GM19395 (cell line): Measurements from ENCODE around the gene TSSK1B.
"Not testable (repeated sequence)": the region's sequence is repeated elsewhere in the genome, so short reads cannot be mapped to it uniquely, and the experiment has no call there.

Experiments
- ATAC-seq: cut with Tn5 transposase; IDR thresholded peaks from one replicate; pipeline ENCODE4 v1.9.1; 2021; ENCODE audit warnings: mild to moderate bottlenecking, moderate library complexity; ENCODE audit not compliant: unreplicated experiment

TSSK1B gene, protein sequence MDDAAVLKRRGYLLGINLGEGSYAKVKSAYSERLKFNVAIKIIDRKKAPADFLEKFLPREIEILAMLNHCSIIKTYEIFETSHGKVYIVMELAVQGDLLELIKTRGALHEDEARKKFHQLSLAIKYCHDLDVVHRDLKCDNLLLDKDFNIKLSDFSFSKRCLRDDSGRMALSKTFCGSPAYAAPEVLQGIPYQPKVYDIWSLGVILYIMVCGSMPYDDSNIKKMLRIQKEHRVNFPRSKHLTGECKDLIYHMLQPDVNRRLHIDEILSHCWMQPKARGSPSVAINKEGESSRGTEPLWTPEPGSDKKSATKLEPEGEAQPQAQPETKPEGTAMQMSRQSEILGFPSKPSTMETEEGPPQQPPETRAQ

DNA sequence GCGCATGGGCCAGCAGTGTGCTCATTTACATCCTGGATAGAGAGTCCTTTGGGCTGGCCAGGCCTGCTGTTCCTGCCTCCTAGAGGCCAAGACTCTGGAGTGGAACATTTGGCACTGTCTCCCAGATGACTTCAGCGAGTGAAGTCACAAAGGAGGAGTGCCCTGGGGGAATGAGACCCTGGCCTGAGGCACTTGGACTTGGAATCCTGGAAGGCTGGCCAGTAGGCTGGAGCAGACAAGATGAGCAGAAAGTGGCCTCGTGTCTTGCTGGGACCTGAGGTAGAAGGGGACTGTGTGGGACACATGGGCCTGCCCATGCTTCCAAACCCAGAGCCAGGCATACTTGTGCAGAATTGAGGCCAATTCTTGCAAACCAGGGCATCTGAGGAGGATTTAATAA, at the start of gene TSSK1B:
Gene TSSK1B (minus strand): TSS at position 101 of the 400 bp plus-strand sequence. CDS start 150 bp downstream, outside the sequence.
- ATAC-seq = no peak

DNA sequence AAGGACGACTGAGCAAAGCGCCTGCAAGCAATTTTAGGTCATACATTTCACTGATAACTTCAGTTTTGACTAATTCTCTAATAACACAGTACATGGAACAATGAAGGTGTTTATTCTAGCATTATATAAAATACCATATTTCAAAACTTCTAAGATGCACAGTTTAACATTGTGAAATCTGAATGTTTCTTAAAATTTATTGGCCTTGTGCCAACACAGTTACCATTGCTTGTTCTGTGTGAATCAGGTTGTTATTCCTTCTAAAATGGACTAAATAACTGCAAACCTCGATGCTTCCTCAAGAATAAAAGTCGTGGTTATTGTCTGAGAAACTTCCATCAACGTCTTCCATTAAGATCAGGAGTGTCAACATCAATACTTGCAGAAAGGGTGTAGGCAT, 45.5 kb upstream of the TSSK1B start:
- no peak for ATAC-seq

DNA sequence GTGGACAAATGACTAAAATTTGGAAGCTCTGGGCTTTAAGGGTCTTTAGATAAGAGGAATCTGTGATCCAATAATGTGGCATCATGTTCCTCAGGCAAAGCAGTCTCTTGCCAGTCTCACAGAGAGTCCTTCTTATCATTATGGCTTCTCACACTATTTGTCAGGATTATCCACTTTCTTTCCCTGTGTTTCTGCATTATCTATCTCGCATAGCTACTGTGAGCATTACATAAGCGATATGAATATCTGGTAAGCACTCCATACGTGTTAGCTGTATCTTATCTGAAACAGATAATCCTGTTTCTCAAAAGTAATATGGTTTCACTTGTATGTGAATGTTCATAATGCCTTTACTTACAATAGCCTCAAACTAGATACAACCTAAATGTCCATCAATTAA, 43.9 kb upstream of the TSSK1B start:
- ATAC-seq = no peak

DNA sequence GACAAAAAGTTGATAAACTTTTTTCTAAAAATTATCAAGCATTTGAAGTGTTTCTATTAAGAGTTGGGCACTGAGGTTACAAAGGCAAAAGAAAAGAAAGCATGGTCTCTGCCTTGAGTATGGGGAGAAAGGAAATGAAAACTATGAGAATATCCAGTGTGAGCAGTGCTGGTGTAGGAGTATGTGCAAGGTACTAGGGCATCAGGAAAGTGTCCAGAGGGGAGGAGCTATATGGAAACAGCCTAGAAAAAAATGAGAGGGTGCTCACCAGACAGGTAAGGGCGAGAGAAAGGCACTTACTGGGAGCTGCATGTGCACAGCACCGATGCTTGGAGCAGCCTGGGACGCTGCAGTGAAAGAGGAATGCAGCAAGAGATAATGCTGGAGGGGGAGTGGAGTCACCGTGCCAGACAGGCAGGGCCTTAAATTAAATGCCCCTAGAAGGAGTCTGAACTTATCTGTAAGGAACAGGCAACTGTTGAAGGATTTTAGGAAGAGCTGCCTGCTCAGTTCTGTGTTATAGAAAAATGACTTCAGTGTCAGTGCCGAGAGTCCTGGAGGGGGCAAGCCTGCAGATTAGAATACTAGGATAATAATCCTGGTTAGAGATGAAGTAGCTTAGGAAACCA, 39.4 kb upstream of the TSSK1B start:
- no peak for ATAC-seq

DNA sequence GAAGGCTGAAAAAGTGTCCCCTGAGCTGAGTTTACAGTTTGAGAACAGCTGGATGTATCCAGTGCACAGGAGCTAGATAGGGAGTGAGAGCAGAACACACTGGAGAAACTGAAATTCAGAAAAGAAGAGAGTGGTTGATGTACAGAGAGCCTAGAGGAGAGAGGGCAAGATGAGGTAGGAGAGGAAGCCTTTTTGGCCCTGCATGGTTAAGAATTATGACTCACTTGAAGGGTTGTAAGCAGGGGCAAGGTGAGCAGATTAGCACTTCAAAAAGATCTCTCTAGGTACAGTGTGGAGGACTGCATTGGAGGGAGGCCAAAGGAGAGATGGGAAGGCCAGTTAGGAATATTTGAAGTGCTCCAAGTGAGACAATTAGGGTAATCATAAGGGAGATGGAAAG, 28.2 kb upstream of the TSSK1B start:
- ATAC-seq = no peak

DNA sequence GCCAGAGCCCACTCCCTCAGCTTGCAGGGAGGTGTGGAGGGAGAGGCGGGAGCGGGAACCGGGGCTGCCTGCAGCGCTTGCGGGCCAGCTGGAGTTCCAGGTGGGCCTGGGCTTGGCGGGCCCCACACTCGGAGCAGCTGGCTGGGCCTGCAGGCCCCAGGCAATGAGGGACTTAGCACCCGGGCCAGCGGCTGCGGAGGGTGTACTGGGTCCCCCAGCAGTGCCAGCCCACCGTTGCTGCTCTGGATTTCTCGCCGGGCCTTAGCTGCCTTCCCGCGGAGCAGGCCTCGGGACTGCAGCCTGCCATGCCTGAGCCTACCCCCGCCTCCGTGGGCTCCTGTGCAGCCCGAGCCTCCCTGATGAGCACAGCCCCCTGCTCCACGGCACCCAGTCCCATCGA, 22.3 kb upstream of the TSSK1B start:
- not testable (repeated sequence) for ATAC-seq

DNA sequence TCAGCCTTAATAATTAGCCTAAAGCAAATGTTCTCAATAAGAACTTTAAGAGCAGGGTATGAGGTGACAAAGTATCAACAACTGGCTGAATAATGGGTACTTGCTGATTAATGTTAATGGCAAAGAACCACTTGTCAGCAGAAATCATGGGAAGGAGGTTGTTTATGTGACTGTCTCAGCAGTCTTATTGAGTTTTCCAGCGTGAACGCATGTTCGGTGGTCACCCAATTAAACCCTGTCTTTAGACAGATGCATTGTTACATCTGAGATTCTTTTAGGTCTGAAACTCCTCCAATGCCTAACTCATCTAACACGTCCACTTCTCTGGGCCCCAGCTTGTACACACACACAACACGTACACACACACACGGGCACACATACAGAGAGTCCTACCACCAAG, 18.2 kb upstream of the TSSK1B start:
- no peak for ATAC-seq

DNA sequence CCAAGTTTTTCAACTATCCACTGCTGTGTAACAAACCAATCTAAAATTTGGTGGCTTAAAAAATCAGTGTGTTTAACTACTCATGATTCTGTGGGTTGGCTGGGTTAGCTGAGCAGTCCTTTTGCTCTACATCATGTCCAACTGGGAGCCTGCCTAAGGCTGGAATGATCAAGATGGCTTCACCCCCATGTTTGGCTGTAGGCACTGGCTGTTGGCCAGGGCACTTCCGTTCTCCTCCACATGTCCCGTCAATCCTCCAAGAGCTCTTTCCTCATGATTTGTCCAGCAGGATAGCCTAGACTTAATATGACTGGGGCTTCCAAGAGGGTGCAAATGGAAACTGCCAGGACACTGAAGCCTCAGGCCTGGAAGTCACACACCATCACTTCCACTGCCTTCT, 17.0 kb upstream of the TSSK1B start:
- ATAC-seq = no peak

DNA sequence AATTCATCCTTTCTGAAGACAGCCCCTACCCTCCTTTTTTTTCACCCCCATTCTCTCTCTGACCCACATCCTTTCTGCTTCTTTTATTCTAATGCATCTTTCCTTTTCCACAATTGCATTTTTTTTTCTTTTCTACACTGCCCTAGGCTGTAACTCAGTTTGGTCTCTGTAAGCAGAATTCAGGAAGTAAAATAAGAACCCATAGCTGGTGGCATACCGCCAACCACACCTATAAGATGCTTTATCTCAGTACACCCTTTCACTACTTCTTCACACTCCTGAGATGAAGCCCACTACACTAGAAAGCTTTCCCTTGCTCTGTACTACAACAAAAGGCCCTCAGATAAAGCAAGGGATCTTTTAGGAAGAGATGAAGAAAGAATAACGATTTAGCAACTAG, 16.1 kb upstream of the TSSK1B start:
- no peak for ATAC-seq

DNA sequence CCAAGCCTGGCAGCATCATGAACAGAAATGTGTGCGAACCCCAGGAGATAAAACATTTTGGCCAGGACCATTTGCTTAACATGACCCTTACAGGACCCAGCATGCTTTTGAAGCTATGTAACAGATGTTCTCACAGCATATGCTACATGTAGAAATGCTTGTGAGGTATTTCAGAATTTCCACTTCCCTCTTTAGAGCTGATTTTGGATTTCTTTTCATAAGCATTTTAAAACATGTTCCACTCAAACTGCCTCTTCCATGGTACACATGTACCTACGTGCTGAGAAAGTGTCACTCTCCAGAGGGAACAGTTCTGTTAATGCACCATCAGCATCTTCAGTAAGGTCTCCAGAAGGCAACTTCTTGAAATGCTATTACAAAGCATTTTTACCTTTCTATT, 15.7 kb upstream of the TSSK1B start:
- no peak for ATAC-seq

DNA sequence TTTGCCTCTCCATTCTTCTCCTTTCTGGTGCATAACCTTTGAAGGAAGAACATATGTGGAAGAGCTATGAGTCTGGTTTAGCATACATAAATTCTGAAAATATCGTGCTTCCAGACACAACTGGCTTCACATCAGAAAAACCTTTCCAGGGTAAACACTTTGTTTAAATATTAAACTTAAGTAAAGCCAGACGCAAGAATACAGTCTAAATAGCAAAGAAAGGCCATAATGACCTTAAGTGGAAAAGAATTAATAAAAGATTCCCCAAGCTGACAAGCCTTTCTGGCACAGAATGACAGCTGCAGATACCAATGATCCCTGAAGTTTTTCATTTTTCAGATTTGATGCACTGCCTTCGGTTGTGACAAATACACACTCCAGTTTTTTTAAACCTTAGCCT, 13.5 kb upstream of the TSSK1B start:
- ATAC-seq = no peak

DNA sequence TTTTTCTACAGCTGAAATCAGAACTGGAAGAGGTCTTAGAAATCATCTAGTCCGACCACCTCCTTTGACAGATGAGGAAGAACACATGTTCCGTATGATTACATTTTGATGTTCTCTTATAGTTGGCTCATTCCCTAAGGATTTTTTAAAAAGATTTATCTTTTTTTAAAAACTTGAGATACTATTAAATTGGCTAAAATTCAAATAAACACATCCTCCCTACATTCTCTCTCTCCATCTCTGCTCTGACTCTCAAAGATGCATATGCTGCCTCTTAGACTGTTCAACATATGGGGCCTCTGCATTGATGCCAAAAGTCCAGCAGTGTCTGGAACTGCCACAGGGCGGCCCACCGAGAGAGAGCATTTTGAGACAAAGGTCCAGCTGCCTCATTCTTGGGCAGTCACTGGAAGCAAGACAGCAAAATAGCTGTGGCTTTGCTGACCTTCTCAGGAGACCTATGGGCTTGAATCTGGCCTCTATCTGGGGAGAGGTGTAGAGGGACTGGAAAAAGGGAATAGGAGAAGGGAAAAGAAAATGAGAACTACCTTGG, 12.8 kb upstream of the TSSK1B start:
- ATAC-seq = no peak

DNA sequence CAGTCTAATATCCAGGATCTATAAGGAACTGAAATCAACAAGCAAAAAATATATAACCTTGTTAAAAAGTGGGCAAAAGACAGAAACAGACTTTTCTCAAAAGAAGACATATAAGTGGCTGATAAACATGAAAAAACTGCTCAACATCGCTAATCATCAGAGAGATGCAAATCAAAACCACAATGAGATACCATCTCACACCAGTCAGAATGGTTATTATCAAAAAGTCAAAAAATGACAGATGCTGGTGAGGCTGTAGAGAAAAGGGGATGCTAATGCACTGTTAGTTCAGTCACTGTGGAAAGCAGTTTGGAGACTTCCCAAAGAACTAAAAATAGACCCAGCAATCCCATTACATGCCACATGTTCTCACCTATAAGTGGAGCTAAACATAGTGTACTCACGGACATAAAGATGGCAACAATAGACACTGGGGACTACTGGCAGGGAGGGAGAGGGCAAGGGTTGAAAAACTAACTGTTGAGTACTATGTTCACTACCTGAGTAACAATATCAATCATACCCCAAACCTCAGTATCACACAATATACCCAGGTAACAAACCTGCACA, 11.7 kb upstream of the TSSK1B start:
- ATAC-seq = no peak

DNA sequence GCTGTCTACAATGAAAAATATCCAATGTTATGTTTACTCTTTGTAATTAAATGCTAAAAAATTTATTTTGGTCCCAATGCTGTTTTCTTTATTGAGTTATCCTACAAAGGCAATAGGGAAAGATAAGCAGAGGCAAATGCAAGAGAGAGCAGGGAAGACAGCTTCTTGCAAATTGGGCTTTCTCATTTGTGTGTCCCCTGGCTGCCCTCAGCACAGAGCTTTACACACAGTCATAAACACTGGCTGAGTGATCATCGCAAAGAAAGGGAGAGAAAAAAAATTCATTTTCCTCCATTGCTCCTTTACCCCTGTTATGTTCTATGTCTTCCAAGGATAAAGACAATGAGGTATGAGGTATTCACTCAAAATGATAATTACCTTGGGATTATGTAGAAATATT, 2.3 kb upstream of the TSSK1B start:
- no peak for ATAC-seq

DNA sequence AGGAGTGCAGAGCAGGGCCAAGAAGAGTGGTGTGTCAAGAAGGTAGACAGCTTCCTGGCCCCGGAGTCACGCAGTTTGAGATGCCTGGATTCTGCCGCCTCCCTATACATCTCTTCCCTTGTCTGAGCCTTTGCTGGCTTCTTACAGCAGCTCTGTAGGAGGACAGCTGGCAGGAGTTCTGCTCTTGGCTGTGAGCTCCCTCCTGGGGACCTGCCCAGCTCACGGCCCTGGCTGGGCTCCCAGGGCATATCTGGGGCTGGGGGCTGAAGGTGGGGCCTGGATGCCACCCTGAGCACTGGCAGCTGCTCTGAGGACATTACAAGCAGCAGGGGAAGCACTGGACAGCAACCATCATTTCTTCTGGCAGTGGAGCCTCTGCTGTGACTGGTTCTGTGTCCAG, 786 bp upstream of the TSSK1B start:
- no peak for ATAC-seq

DNA sequence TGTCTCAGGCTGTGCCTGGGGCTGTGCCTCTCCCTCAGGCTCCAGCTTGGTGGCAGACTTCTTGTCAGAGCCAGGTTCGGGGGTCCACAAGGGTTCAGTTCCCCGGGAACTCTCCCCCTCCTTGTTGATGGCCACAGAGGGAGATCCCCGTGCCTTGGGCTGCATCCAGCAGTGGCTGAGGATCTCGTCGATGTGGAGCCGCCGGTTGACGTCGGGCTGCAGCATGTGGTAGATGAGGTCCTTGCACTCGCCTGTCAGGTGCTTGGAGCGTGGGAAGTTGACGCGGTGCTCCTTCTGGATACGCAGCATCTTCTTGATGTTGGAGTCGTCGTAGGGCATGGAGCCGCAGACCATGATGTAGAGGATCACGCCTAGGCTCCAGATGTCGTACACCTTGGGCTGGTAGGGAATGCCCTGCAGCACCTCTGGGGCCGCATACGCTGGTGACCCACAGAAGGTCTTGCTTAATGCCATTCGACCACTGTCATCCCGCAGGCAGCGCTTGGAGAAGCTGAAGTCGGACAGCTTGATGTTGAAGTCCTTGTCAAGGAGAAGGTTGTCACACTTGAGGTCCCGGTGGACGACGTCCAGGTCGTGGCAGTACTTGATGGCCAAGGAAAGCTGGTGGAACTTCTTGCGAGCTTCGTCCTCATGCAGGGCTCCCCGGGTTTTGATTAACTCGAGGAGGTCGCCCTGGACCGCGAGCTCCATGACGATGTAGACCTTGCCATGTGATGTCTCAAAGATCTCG, 752 bp downstream of the TSSK1B start:
- ATAC-seq = no peak

DNA sequence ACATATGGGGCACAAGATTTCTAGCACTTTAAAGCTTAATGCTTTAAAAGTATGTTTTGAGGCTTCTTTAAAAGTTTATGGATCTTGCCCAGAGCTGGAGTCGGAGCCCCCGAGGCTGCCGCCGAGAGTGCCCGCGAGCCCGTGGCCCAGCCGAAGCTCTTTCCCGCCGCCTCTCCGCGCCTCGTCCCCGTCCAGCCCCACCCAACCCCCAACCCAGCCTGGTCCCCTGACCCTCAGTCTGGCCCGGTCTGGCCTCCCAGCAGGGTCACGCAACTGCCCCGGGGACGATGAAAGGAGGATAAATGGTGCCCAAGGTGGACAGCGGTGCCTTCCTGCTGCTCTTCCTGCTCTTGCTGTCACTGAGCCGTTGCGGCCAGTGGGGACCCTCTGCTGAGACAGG, 1.7 kb downstream of the TSSK1B start:
- ATAC-seq = no peak

DNA sequence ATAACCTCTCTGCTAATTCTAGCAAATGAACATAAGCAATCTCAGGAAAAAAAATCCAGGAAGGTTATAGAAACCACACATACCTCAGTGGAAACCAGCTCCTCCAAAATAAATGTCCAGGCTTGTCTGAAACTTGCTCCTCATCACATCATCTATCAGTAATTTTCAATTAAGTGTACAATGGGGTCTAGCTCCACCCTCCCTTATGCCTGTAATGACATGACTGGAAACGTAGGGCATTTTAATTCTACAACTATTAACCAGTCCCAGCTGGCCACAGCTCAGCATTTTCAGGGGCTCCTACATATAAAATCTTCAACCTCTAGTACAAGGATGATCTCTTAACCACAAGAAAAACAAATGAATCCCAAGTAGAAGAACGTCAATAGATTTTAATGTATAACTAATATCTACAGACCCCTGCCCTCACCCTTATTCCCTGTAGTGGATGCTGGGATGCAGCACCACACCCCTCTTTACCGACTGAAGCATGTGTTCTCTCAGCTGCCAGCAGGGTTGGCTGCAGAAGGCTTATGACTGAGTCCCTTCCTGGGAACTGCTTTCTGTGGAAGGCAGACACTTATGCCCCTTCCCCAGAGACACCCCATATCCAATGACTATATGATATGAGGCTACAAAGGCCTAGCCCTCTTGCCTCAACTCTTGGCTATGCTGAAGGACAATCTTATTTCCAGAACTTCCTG, 6.8 kb downstream of the TSSK1B start:
- ATAC-seq = no peak

DNA sequence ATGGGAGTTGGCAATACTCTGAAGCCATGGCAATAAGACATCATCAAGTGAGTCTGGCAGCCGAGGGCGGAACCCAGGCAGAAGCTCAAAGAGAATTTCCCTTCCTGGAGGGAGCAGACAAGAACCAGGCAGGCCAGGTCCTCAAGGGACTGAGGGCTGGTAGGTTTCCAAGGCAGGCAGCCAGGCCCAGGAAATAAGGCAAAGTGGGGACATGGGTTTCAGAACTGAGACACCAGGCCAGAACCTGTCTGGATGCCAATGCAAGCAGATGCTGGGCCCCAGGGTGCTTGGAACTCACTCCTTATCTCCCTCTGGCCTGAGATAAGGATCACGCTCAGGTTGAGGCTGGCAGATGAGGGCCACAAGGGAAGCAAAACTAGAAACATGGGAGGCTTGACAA, 8.9 kb downstream of the TSSK1B start:
- no peak for ATAC-seq

DNA sequence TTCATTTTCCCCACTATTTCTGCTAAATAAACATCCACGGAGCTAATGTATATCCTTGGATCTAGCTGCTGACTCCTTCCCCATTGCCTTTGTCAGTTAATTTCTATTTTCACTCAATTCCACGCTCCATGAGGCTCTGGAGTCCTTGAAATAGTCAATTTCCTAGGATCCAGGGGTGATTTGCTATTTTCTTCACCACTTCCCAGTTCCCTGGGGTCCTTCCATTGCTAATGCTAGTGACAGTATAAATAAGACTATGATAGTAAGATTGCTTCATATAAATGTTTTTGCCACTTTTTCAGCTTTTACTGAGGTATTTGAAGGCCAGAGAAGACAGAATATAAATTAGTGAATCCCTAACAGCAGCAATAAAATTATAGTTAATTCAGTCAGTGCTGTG, 13.1 kb downstream of the TSSK1B start:
- ATAC-seq = no peak

DNA sequence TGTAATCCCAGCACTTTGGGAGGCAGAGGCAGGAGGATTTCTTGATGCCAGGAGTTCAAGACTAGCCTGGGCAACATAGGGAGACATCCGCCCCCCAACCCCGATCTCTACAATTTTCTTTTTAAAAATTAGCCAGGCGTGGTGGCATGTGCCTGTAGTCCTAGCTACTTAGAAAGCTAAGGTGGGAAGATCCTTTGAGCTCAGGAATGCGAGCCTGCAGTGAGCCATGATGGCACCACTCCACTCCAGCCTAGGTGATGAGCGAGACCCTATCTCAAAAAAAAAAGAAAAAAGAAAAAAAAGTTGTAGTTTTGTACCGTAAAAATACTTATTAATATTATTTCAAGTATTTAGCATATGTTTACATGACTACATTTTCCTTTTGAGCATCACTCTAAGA, 29.3 kb downstream of the TSSK1B start:
- no peak for ATAC-seq
